Naive thymus-derived CD4-positive, alpha-beta T cell (primary cell): ENCODE measurements around the gene TTC13. TPM values are rescaled to one million over a fixed set of nuclear protein-coding genes. Genes with fewer than 3 reads are reported as not detected.

Source experiments
- ATAC-seq: fragments of 150-1000 bp; cut with Tn5 transposase; 2 replicates; pipeline ENCODE4 v1.10.0; 2021; ENCODE audit warnings: mild to moderate bottlenecking, moderate library complexity
- CTCF ChIA-PET: fragments of 350-600 bp; sonication (Branson Sonifier 250); formaldehyde crosslinking; loops from one replicate; lab custom pipeline; 2021; ENCODE audit warnings: antibody characterized with exemption; lab: Charles Lee
- POLR2A ChIA-PET: fragments of 350-600 bp; sonication (Branson Sonifier 250); formaldehyde crosslinking; loops from one replicate; lab custom pipeline; 2021; ENCODE audit warnings: antibody characterized with exemption, inconsistent platforms; lab: Charles Lee
- DNase-seq, 9 donors: peaks; one replicate each; pipeline versions ENCODE4 v3.0.0 to v3.0.0-alpha.2; 2020 to 2022; ENCODE audit warnings: mixed read lengths in 1 of 9
- H3K27ac ChIP-seq: one replicate; pipeline ENCODE4 v1.7.0; 2013; ENCODE audit warnings: mild to moderate bottlenecking, low read depth, low read length, moderate library complexity
- H3K27me3 ChIP-seq, 2 donors: one replicate each; pipeline ENCODE4 v1.7.0; 2013; ENCODE audit warnings: low read length in 2 of 2, mild to moderate bottlenecking in 2 of 2, moderate library complexity in 2 of 2; ENCODE audit not compliant: control insufficient read depth in 2 of 2, insufficient read depth in 2 of 2
- H3K36me3 ChIP-seq, 3 experiments: 1 replicate in 2 of 3; 2 replicates in 1 of 3; pipeline ENCODE4 v1.7.0; 2013; ENCODE audit warnings: low read length in 3 of 3, mild to moderate bottlenecking in 3 of 3, moderate library complexity in 1 of 3; ENCODE audit not compliant: insufficient read depth in 3 of 3, control insufficient read depth in 2 of 3
- H3K4me1 ChIP-seq, 2 donors: one replicate each; pipeline ENCODE4 v1.7.0; 2013; ENCODE audit warnings: low read length in 2 of 2, mild to moderate bottlenecking in 2 of 2, moderate library complexity in 1 of 2; ENCODE audit not compliant: control insufficient read depth in 2 of 2, insufficient read depth in 2 of 2
- H3K4me3 ChIP-seq: 2 replicates; pipeline ENCODE4 v1.7.0; 2013; ENCODE audit warnings: mild to moderate bottlenecking, low read length
- H3K9me3 ChIP-seq, 3 experiments: 1 replicate in 2 of 3; 2 replicates in 1 of 3; pipeline ENCODE4 v1.7.0; 2013; ENCODE audit warnings: low read length in 3 of 3; ENCODE audit not compliant: control insufficient read depth in 2 of 3
- H3K27ac Mint-ChIP-seq, 9 donors: one replicate each; pipeline ENCODE4 v1.8.0; 2020 to 2022; ENCODE audit warnings: mixed read lengths in 9 of 9, mild to moderate bottlenecking in 8 of 9, moderate library complexity in 5 of 9, inconsistent platforms in 2 of 9
- H3K27me3 Mint-ChIP-seq, 5 donors: one replicate each; pipeline ENCODE4 v1.8.0; 2021 to 2022; ENCODE audit warnings: mixed read lengths in 5 of 5, mild to moderate bottlenecking in 1 of 5
- H3K36me3 Mint-ChIP-seq, 5 donors: one replicate each; pipeline ENCODE4 v1.8.0; 2020 to 2022; ENCODE audit warnings: mixed read lengths in 5 of 5, mild to moderate bottlenecking in 3 of 5, inconsistent platforms in 1 of 5
- H3K4me1 Mint-ChIP-seq, 7 donors: one replicate each; pipeline ENCODE4 v1.8.0; 2020 to 2022; ENCODE audit warnings: mixed read lengths in 7 of 7, mild to moderate bottlenecking in 3 of 7, inconsistent platforms in 1 of 7
- H3K4me3 Mint-ChIP-seq, 10 donors: one replicate each; pipeline ENCODE4 v1.8.0; 2020 to 2022; ENCODE audit warnings: mild to moderate bottlenecking in 10 of 10, mixed read lengths in 10 of 10, moderate library complexity in 6 of 10, inconsistent platforms in 2 of 10
- H3K9me3 Mint-ChIP-seq, 11 donors: one replicate each; pipeline ENCODE4 v1.8.0; 2020 to 2022; ENCODE audit warnings: mixed read lengths in 11 of 11, mild to moderate bottlenecking in 4 of 11, inconsistent platforms in 1 of 11, moderate library complexity in 1 of 11
- intact Hi-C, 2 donors: fragments of 100-400 bp; cut with micrococcal nuclease; formaldehyde crosslinking; loops; one replicate each; pipeline ENCODE4 v1.15.1; 2023
- polyA plus RNA-seq, 2 donors: library from polyadenylated mRNA; unstranded; fragments of 300-500 nt; fragmentation: Illumina TruSeq; gene quantifications; one replicate each; pipeline ENCODE4 v1.2.3, GENCODE V29; 2021
- total RNA-seq, 6 experiments: library from RNA in 5 of 6; stranded (reverse) in 5 of 6; gene quantifications; 1 replicate in 5 of 6; 2 replicates in 1 of 6; pipeline ENCODE4 v1.2.3 and lab custom pipeline; 2021 to 2026

Gene TTC13
- total and polyA plus RNA-seq, 7 experiments from 2014 or later: 9.9 to 54.6 (median 33.8) TPM

DNA sequence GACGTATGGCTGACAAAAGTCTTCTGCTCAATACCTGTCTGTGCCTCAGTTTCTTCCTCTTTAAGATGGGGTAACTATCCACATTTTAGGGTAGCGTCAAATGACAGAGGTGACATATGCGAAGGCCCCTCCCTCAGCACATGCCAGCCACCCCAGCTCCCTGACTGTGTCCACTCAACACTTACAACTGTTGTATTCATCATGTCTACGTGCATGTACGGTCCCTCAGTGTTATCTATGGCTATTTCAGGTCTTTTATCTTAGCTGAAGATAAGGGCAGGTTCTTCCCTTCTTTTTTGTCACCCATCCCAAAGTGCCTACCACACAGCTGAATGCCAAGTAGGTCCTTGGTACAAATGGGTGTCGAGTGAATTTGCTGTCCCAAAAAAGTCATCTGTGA is 102.0 kb downstream of the TTC13 start:
- Mint-ChIP-seq H3K27me3 (peaks cover 30 to 46% (median 44%) of the 10 kb centered on the region in 5 donors), H3K36me3 (peaks cover 0 to 5% (median 0%) of the 10 kb centered on the region in 5 donors), H3K4me1 (no peaks in the 10 kb centered on the region), H3K27ac (no peak overlapping the region), H3K9me3 (peaks cover 0 to 1% (median 0%) of the 10 kb centered on the region in 11 donors), H3K4me3 (no peak overlapping the region)
- no peak for ATAC-seq
- ChIA-PET POLR2A (no interaction called here), CTCF (no interaction called here)
- intact Hi-C loops: no loop called here
- no peaks in the 10 kb centered on the region for H3K27me3 ChIP-seq
- DNase-seq: no peak
- no peak overlapping the region for H3K27ac ChIP-seq
- no peaks in the 10 kb centered on the region for H3K36me3 ChIP-seq
- no peak overlapping the region for H3K4me3 ChIP-seq
- no peaks in the 10 kb centered on the region for H3K9me3 ChIP-seq
- no peaks in the 10 kb centered on the region for H3K4me1 ChIP-seq

DNA sequence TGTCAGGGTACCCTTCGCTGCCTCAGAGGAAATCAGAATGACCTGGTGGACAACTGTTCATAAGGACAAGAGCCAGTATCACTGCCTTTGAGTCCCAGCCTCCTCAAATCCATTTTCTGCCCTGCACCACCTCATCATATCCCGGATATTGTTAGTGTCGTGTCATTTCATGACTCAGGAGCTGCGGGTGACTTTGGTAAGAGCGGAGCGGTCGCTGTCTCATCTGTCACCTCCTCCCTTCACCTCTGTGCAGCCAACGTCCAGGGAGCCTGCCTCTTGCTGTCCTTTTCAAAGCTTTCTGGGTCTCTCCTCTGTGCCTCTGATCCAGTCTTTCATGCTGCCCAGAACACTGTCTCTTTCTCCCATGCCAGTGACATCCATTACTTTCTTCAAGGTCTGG is 103.3 kb downstream of the TTC13 start:
- Histone ChIP-seq H3K4me1 (no peaks in the 10 kb centered on the region), H3K36me3 (no peaks in the 10 kb centered on the region), H3K27ac (no peak overlapping the region), H3K27me3 (no peaks in the 10 kb centered on the region), H3K4me3 (no peak overlapping the region), H3K9me3 (no peaks in the 10 kb centered on the region)
- H3K27me3 Mint-ChIP-seq: peaks cover 19 to 40% (median 35%) of the 10 kb centered on the region in 5 donors
- H3K36me3 Mint-ChIP-seq: no peaks in the 10 kb centered on the region
- no peaks in the 10 kb centered on the region for H3K4me1 Mint-ChIP-seq
- ChIA-PET CTCF (interaction anchor here (0.6 kb wide), 1 partner anchor 232 kb away, joined by 3 read pairs; no protein-coding TSS in a partner anchor), POLR2A (no interaction called here)
- H3K27ac Mint-ChIP-seq: no peak overlapping the region
- intact Hi-C loops: no loop called here
- ATAC-seq: no peak
- no peak overlapping the region for H3K4me3 Mint-ChIP-seq
- H3K9me3 Mint-ChIP-seq: peaks cover 0 to 1% (median 0%) of the 10 kb centered on the region in 11 donors
- DNase-seq: no peak

- H3K4me3 Mint-ChIP-seq: peak overlapping the region in 2 of 10 donors; percentile 9 to 32
- intact Hi-C loops: no loop called here
- no peak for ATAC-seq
These were observed 107.7 kb downstream of the TTC13 start for GRCh38 chr1:230870916-230871315.

DNA sequence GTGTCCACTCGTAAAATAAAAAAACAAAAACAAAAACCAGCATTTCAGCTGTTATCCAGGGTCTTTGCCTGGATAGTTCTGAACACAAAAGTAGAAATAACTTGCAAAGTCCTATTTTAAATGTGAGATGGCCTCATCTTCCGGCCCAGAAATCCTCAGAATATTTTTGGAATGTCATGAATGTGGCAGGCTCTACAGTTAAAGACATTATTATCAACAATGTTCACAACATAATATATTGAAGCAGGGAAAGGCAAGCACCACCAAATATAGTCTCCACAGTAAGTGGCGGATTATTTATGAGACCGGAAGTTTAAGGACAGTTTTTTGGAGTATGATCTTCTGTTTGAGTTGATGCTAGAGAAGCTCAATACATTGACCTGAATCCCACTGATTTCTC is 109.2 kb downstream of the TTC13 start:
- Mint-ChIP-seq H3K27ac (peak overlapping the region in 1 of 9 donors; percentile 79), H3K27me3 (peaks cover 13 to 41% (median 25%) of the 10 kb centered on the region in 5 donors)

More at GRCh38 chr1:230870916-230871315, 107.7 kb downstream of the TTC13 start:
- H3K27me3 Mint-ChIP-seq: peaks cover 19 to 43% (median 31%) of the 10 kb centered on the region in 5 donors
- H3K4me1 Mint-ChIP-seq: peaks cover 8 to 25% (median 12%) of the 10 kb centered on the region in 7 donors
- Histone ChIP-seq H3K9me3 (no peaks in the 10 kb centered on the region), H3K27ac (no peak overlapping the region), H3K27me3 (peaks cover 0 to 7% of the 10 kb centered on the region in 2 donors), H3K4me1 (peaks cover 0 to 5% of the 10 kb centered on the region in 2 donors), H3K36me3 (peaks cover 0 to 3% (median 0%) of the 10 kb centered on the region in 3 experiments), H3K4me3 (no peak overlapping the region)
- no peak overlapping the region for H3K27ac Mint-ChIP-seq
- H3K9me3 Mint-ChIP-seq: peaks cover 0 to 1% (median 0%) of the 10 kb centered on the region in 11 donors
- POLR2A ChIA-PET: interaction anchor here (0.6 kb wide), 1 partner anchor 464 kb away, joined by 5 read pairs; no protein-coding TSS in a partner anchor
- DNase-seq: no peak
- CTCF ChIA-PET: no interaction called here
- no peaks in the 10 kb centered on the region for H3K36me3 Mint-ChIP-seq

GRCh38 chr1:230868736-230869385 is 109.8 kb downstream of the TTC13 start:
- Histone ChIP-seq H3K27ac (no peak overlapping the region), H3K27me3 (peaks cover 0 to 7% of the 10 kb centered on the region in 2 donors), H3K4me1 (peaks cover 0 to 5% of the 10 kb centered on the region in 2 donors), H3K9me3 (no peaks in the 10 kb centered on the region), H3K4me3 (peak overlapping the region; percentile 55), H3K36me3 (peaks cover 0 to 3% (median 0%) of the 10 kb centered on the region in 3 experiments)
- ChIA-PET POLR2A (no interaction called here), CTCF (no interaction called here)
- intact Hi-C loops: loop anchor here (1.0 to 10.0 kb wide), 13 partner anchors 109 to 802 kb away; partner anchors contain the start of genes COG2 (in 2 of the 2), EXOC8 (in 2 of the 2), FAM89A (in 2 of the 2) and SPRTN (in 2 of the 2)
- ATAC-seq: peak; percentile 49
- peak in 2 of 9 donors; percentile 12 to 24 for DNase-seq
- Mint-ChIP-seq H3K27me3 (peaks cover 13 to 38% (median 25%) of the 10 kb centered on the region in 5 donors), H3K27ac (peak overlapping the region in 4 of 9 donors; percentile 51 to 84 (median 80)), H3K36me3 (no peaks in the 10 kb centered on the region), H3K4me3 (peak overlapping the region; percentile 70 to 89 (median 85)), H3K9me3 (peaks cover 0 to 1% (median 0%) of the 10 kb centered on the region in 11 donors), H3K4me1 (peaks cover 8 to 28% (median 20%) of the 10 kb centered on the region in 7 donors)

More for the DNA sequence above, 109.2 kb downstream of the TTC13 start:
- Histone ChIP-seq H3K4me3 (no peak overlapping the region), H3K27me3 (peaks cover 0 to 7% of the 10 kb centered on the region in 2 donors), H3K4me1 (peaks cover 0 to 5% of the 10 kb centered on the region in 2 donors), H3K9me3 (no peaks in the 10 kb centered on the region), H3K36me3 (peaks cover 0 to 3% (median 0%) of the 10 kb centered on the region in 3 experiments), H3K27ac (no peak overlapping the region)
- ChIA-PET POLR2A (no interaction called here), CTCF (interaction anchor here (0.7 kb wide), 1 partner anchor 401 kb away, joined by 3 read pairs; no protein-coding TSS in a partner anchor)
- no peak for DNase-seq
- Mint-ChIP-seq H3K9me3 (peaks cover 0 to 1% (median 0%) of the 10 kb centered on the region in 11 donors), H3K36me3 (no peaks in the 10 kb centered on the region), H3K4me1 (peaks cover 8 to 25% (median 16%) of the 10 kb centered on the region in 7 donors), H3K4me3 (peak overlapping the region; percentile 17 to 89 (median 78))
- ATAC-seq: no peak
- intact Hi-C loops: loop anchor here (2.0 to 10.0 kb wide), 9 partner anchors 109 to 802 kb away; partner anchors contain the start of genes EXOC8 (in 2 of the 2), SPRTN (in 2 of the 2), TSNAX (in 2 of the 2) and ARV1 (in 1 of the 2)

DNA sequence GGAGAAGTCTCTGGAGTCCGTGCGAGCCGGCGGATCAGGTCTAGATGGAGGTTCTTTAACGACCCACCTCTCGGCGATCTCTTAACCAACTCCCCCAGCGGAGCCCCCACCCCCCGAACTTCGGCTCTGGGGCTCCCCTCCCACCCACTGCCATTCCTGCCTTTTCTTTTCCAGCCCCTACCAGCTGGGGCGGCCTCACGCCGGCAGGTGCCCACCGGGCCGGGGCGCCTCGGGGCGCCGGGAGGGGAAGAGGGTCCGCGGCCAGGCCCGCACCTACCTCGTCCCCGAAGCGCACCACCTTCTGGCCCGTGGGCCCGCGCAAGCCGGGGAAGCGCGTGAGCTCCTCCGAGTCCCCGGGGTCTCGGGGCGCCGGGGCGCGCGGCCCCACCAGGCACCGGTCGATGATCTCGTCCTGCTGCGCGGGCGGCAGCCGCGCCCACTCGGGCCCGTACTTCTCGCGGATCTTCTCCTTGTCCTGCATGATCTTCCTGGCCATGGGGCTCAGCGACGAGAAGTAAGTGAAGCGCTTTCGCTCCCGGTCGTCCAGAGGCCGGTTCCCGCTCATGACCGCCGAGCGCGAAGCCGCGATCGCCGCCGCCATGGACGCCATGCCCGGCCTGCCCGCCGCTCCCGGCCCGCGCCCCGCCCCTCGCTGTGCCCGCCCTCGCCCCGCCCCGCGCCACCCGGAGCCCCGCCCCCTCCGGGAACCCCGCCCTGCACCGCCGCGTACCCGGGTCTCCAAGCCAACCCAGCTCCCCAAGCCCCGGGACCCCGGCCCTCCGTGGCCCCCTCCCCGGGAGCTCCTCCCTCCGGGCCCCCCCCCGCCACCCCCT is 110.5 kb downstream of the TTC13 start, which contains the start of gene C1orf198:
C1orf198 (minus strand) TSS at position 619 of the 833 bp plus-strand sequence; CDS start at position 610, 9 bp downstream.
- peak within 1 kb of the TSS; percentile 70 to 94 (median 88) for H3K4me3 Mint-ChIP-seq
- Histone ChIP-seq H3K27ac (peak within 1 kb of the TSS; percentile 67), H3K9me3 (no peaks in the 10 kb centered on the region), H3K4me1 (peaks cover 0 to 5% of the 10 kb centered on the region in 2 donors), H3K27me3 (peaks cover 0 to 7% of the 10 kb centered on the region in 2 donors), H3K36me3 (peaks cover 0 to 3% (median 0%) of the 10 kb centered on the region in 3 experiments), H3K4me3 (peak within 1 kb of the TSS; percentile 76)
- ChIA-PET POLR2A (no interaction called here), CTCF (interaction anchor here (1.0 kb wide), 1 partner anchor 110 kb away, joined by 3 read pairs; no protein-coding TSS in a partner anchor)
- no peaks in the 10 kb centered on the region for H3K36me3 Mint-ChIP-seq
- H3K4me1 Mint-ChIP-seq: peaks cover 10 to 33% (median 24%) of the 10 kb centered on the region in 7 donors
- peaks cover 13 to 38% (median 25%) of the 10 kb centered on the region in 5 donors for H3K27me3 Mint-ChIP-seq
- intact Hi-C loops: loop anchor here (1.0 to 10.0 kb wide), 13 partner anchors 110 to 801 kb away; partner anchors contain the start of genes COG2 (in 2 of the 2), EXOC8 (in 2 of the 2), FAM89A (in 2 of the 2) and SPRTN (in 2 of the 2)
- H3K27ac Mint-ChIP-seq: peak within 1 kb of the TSS in 8 of 9 donors; percentile 29 to 84 (median 62)
- DNase-seq (peak; percentile 48 to 84 (median 69)), ATAC-seq (peak; percentile 97)
- peaks cover 0 to 1% (median 0%) of the 10 kb centered on the region in 11 donors for H3K9me3 Mint-ChIP-seq
